GM18909 (cell line): ENCODE measurements around the gene ZNF14.
"Not testable (repeated sequence)": the region's sequence is repeated elsewhere in the genome, so short reads cannot be mapped to it uniquely, and the experiment has no call there.

Experiments
- ATAC-seq: cut with Tn5 transposase; IDR thresholded peaks from one replicate; pipeline ENCODE4 v1.9.1; 2021; ENCODE audit warnings: mild to moderate bottlenecking; ENCODE audit not compliant: unreplicated experiment, poor library complexity

The ZNF14 gene

GRCh38 chr19:19732579-19733501 lies at the start of gene ZNF14:
TSS of gene ZNF14 (minus strand) at chr19:19733112. CDS start at chr19:19732958, 154 bp downstream.
- peak; percentile 99 for ATAC-seq

DNA sequence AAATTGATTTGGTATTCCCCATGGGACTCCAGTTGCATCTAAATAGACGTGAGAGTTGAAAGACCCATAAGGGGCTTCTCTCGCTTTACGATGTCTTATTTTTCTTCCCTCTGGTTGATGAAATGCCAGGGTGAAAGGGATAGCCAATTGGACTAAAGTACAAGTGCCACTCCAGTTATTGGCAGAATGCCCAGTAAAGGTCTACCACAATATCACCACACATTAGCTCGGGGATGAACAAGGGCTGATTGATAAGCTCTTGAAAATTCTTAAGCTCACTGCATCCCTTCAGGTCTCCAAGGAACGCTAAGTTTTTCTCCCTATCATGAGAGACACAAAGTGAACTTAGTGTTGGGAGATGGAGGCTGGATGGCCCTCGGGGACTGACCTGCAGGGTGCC lies 48.9 kb upstream of the ZNF14 start:
- not testable (repeated sequence) for ATAC-seq

- ATAC-seq, result no peak
Measured at GRCh38 chr19:19778666-19779065, 45.8 kb upstream of the ZNF14 start.

- ATAC-seq, result no peak
Measured at GRCh38 chr19:19777692-19778091, 44.8 kb upstream of the ZNF14 start.

DNA sequence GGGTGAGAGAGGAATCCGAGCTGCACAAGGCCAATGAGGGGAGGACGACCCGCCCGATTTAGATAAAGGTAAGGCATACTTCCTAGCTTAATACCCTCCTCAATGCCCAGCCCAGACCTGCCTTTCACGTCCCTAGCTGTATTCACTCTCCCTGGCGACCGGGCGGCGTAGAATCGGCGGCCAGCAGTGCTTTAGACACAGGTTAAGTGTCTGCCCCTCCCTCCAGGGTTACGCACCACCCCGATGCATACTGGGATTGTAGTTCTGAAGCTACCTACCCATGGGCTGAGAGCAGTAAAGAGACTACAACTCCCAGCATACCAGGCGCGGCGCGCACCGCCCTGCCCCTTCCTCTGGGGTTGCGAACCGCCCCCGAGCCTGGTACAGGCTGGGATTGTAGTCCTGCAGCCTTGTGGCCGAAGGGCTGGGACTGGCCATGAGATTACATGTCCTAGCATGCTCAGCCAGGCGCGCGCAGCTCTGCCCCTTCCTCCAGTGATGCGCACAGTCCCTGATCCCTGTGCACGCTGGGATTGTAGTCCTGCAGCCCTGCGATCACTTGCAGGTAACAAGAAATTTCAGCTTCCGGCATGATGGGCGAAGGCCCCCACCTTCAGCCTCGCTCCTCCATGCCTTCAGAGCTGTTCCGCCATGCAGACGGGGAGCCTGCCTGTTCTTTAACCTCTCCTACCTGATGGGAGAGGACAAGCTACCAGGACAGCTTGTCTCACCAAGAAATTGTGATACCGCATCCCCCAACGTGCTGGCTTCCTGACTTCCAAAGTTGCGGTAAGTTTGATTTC lies 43.5 kb upstream of the ZNF14 start:
- ATAC-seq, result peak; percentile 97

- ATAC-seq, result no peak
Measured at GRCh38 chr19:19775891-19776205, 42.9 kb upstream of the ZNF14 start.

GRCh38 chr19:19774354-19775033 lies 41.6 kb upstream of the ZNF14 start:
- ATAC-seq, result no peak

DNA sequence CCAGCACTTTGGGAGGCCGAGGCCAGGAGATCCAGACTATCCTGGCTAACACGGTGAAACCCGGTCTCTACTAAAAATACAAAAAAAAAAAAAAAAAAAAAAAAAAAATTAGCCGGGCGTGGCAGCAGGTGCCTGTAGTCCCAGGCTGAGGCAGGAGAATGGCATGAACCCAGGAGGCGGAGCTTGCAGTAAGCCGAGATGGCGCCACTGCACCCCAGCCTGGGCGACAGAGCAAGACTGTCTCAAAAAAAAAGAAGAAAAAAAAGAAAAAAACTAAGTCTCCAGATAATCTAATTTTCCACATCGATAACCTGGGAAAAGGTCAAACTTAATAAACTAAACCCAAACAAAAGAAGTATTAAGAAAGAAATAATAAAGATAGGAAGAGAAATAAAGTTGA lies 39.1 kb upstream of the ZNF14 start:
- ATAC-seq, result not testable (repeated sequence)

DNA sequence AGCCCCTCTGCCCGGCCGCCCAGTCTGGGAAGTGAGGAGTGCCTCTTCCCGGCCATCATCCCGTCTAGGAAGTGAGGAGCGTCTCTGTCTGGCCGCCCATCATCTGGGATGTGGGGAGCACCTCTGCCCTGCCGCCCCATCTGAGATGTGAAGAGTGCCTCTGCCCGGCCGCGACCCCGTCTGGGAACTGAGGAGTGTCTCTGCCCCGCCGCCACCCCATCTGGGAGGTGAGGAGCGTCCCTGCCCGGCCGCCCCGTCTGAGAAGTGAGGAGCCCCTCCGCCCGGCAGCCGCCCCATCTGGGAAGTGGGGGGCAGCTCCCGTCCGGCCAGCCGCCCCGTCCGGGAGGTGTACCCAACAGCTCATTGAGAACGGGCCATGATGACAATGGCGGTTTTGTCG lies 37.1 kb upstream of the ZNF14 start:
- ATAC-seq, result not testable (repeated sequence)

DNA sequence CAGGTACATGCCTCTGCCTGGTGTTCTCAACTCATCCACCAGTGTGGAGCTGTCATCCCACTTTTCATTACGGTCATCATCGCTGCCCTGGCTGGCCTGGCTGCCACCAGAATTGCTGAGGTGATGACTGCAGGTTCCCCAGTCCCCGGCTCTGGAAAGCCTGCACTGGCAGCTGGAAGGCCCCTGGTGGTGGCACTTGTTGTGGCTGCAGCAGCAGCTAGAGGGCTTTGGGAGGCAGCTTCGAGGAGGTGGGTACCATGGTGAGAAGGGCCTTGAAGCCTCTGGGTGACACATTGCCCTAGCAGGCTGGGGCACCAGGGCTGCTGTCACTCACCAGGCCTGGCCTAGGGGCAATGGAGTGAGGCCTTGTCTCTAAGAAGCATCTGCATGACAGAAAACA lies 25.3 kb upstream of the ZNF14 start:
- no peak for ATAC-seq

- no peak for ATAC-seq
Measured at GRCh38 chr19:19752760-19753403, 20.0 kb upstream of the ZNF14 start.

DNA sequence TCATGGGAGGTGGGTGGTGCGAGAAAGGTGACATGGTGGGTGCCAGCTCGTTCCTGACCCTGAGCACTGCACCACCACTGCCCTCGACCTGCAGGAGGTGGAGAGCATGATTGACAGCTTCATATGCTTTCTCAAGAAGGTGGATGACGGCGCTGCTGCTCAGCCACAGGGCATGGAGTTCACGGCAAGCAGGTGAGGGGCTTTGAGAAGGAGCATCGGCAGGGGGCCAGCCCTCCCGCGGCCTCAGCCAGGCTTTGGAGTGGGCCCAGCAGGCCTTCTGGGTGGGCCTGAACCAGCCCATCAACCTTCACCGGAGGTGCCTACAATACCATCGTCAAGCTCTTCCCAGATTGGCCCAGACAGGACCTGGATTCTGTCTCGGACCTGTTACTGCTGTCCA lies 18.9 kb upstream of the ZNF14 start:
- no peak for ATAC-seq

- ATAC-seq, result no peak
Measured at GRCh38 chr19:19750842-19751790, 18.2 kb upstream of the ZNF14 start.

DNA sequence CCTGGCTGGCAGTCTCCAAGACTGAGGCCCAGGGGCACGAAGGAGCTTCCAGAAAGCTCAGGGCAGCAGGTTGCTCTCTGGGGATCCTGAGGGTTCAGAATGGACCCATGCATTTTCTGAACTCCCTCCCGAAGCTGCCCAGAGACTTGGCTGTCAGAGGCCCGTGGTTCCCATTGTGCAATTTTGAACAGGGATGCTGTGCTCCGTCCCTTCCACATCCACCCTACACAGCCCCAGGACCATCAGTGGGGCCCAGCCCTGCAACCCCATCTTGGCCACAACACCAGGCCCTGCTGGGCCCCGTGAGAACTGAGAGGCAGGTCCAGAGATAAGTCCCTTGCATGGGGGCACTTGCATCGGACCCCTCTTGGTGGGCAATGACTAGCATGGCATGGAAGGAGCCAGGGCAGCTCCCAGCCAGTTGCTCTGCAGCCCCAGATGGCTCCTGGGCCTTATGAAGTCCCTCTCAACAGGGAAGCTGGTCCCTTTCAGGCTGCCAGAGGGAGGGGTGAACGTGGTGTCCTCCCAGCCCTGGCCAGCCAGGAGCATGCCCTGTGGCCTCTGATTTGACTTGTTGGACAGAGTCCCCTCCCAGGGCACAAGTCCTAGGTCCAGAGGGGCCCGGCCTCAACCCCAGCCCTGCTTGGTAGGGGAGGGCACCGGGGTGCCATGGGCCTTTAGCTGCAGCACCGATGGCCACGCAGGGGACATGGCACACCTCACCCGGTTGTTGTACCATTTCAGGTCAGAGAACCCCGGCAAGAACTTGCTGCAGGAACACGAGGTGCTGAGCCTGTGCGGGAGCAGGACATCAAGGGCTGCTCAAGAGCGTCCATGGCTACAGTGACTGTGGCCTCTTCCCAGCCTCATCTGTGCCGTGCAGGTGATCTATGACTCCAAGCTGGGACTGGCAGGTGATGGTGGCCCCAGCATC lies 17.3 kb upstream of the ZNF14 start:
- ATAC-seq, result no peak

DNA sequence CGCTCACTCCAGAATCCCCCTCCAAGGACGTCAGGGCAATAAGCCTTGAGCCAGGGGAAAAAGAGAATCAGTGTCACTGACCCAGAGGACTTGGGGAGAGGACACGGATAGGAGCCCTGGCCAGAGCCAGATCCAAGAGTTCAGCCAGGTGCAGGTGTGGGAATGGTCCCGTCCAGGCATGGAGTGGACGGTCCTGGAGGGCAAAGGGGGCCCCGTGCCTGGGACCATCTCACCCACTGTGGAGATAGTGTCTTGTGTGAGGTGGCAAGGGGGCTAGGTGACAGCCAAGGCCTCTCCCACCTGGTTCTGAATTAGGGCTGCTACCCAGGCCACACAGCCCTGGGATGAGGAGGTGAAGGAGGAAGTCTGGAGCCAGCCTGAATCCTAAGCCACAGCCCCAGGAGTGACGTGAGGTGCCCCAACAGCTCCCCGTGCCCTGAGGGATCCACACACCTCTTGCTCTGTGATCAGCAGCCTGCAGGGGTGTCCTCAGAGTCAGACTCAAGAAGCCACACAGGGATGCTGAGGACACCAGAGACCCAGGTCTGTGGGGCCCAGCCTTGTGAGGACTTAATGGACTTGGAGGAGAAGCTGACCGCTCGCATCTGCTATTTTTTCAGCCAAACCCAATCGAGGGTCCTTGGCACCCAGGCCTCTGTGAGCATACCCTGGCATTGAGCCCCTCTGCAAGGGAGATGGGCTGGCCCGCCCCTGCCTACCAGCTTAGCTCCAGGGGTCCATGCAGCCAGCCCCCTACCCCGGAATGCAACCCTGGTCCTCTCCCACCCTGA lies 16.4 kb upstream of the ZNF14 start:
- ATAC-seq, result no peak

DNA sequence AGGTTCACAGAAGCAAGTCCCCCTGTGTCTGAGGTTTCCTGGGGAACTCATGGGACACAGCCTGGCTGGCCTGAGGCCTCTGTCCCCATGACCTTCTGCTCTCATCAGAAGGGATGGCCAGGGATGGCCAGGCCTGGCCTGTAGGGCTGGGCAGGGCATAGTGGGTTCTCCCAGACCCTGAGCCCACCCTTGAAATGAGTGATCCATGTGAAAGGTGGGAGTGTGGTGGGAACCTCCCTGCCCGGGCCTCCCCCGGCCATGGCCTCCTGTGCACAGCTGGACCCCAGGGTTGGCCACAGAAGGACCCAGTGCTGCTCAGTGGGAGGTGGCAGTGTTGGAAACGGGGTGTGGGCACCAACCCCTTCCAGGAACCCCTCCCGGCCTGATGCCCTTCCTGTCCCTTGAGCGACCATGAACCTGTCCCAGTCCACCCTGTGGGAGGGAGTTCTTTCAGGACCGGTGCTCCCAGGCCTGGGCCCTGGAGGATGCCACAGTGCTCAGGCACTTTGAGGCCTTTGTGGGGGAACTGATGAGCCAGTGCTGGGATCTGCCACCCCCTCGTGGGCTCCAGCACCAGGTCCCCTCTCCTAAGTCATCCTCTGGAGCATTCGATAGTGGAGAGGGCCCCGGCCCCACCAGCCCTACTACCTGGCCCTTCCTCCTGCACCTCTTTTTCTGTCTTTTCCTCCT lies 15.5 kb upstream of the ZNF14 start:
- ATAC-seq, result no peak
